Subcutaneous abdominal adipose tissue (tissue), 5 donors: ENCODE measurements around the gene EPB41L2.

ENCODE experiments used
- H3K27ac ChIP-seq: one replicate; pipeline ENCODE4 v1.7.0; 2013; ENCODE audit warnings: low read depth, mild to moderate bottlenecking, inconsistent platforms, low read length, moderate library complexity
- H3K27me3 ChIP-seq, 5 donors: one replicate each; pipeline ENCODE4 v1.7.0; 2013; ENCODE audit warnings: low read length in 5 of 5, inconsistent platforms in 1 of 5; ENCODE audit not compliant: control insufficient read depth in 5 of 5, insufficient read depth in 4 of 5
- H3K36me3 ChIP-seq, 5 donors: one replicate each; pipeline ENCODE4 v1.7.0; 2013; ENCODE audit warnings: low read length in 5 of 5; ENCODE audit not compliant: control insufficient read depth in 5 of 5, insufficient read depth in 5 of 5
- H3K4me1 ChIP-seq, 5 donors: one replicate each; pipeline ENCODE4 v1.7.0; 2013; ENCODE audit warnings: low read length in 5 of 5, mild to moderate bottlenecking in 3 of 5, moderate library complexity in 1 of 5; ENCODE audit not compliant: control insufficient read depth in 5 of 5, insufficient read depth in 5 of 5
- H3K4me3 ChIP-seq, 5 donors: one replicate each; pipeline ENCODE4 v1.7.0; 2013; ENCODE audit warnings: low read length in 5 of 5, low read depth in 1 of 5
- H3K9ac ChIP-seq, 5 donors: one replicate each; pipeline ENCODE4 v1.7.0; 2013; ENCODE audit warnings: low read length in 5 of 5, mild to moderate bottlenecking in 4 of 5, moderate library complexity in 3 of 5
- H3K9me3 ChIP-seq, 5 donors: one replicate each; pipeline ENCODE4 v1.7.0; 2013; ENCODE audit warnings: low read length in 5 of 5; ENCODE audit not compliant: control insufficient read depth in 5 of 5
- donor health status: healthy.
- donor health status: healthy.
- donor health status: healthy.
- donor health status: healthy.
- donor health status: healthy.

The EPB41L2 gene

DNA sequence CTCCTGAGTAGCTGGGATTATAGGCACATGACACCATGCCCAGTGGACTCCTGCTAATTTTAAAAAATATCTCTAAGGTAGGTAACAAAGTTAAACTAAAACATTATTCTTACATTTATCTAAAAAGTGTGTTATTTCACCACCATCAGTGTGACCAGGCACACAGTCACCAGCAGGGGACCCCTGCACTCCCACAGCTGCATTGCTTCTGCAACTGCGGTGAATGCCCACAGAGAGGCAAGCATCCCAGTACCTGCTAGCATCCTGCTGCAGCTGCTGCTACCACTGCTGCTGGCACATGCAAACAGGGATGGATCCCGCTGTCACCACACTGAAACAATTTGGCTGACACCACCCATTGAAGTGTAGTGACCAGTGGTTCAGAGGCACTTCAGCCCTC is 21.9 kb upstream of the EPB41L2 start:
- H3K4me1 ChIP-seq = no peaks in the 10 kb centered on the region
- no peak overlapping the region for H3K9ac ChIP-seq
- no peak overlapping the region for H3K4me3 ChIP-seq
- no peaks in the 10 kb centered on the region for H3K36me3 ChIP-seq
- H3K27ac ChIP-seq = no peak overlapping the region
- H3K27me3 ChIP-seq = no peaks in the 10 kb centered on the region
- H3K9me3 ChIP-seq = peaks cover 0 to 5% (median 0%) of the 10 kb centered on the region in 5 donors

DNA sequence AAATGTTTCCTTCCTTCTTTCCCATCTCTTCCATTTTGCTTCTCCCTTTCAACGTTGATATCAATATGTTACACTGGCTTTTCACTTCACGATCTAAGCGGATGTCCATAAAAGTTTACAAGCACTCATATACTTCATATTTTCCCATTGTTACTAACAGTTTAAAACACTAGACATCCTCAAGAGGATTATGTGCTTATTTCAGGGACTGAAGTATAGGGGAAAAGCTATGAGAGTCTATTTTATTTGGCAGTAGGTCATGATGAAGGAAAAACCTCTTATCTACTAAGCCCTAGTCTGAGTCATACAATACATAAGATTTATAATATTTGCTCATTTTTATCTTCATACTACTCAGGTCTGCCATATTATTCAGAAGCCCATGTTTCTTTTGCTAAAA is 20.6 kb upstream of the EPB41L2 start:
- Histone ChIP-seq H3K9me3 (peaks cover 0 to 5% (median 0%) of the 10 kb centered on the region in 5 donors), H3K27me3 (no peaks in the 10 kb centered on the region), H3K9ac (no peak overlapping the region), H3K4me1 (no peaks in the 10 kb centered on the region), H3K4me3 (no peak overlapping the region), H3K27ac (no peak overlapping the region), H3K36me3 (no peaks in the 10 kb centered on the region)

DNA sequence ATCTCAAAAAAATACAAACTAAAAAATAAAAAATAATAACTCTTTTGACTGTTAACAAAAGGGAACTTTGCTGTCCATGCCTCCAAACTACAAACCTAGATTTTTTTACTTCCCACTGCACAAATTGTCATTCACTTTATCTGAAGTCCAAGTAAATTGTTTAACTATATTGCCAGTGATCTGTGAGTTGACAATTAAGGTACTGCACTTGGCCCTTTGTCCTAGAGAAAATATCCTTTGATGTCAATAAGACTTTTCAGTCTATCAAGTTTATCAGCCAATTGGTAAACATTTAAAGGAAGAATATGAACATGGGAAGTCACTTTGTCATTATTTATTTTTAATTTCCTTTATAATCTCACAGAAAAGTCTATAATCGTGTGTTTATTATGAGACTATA is 19.3 kb upstream of the EPB41L2 start:
- Histone ChIP-seq H3K36me3 (no peaks in the 10 kb centered on the region), H3K27me3 (no peaks in the 10 kb centered on the region), H3K9ac (no peak overlapping the region), H3K9me3 (peaks cover 0 to 5% (median 0%) of the 10 kb centered on the region in 5 donors), H3K27ac (no peak overlapping the region), H3K4me1 (no peaks in the 10 kb centered on the region), H3K4me3 (no peak overlapping the region)

DNA sequence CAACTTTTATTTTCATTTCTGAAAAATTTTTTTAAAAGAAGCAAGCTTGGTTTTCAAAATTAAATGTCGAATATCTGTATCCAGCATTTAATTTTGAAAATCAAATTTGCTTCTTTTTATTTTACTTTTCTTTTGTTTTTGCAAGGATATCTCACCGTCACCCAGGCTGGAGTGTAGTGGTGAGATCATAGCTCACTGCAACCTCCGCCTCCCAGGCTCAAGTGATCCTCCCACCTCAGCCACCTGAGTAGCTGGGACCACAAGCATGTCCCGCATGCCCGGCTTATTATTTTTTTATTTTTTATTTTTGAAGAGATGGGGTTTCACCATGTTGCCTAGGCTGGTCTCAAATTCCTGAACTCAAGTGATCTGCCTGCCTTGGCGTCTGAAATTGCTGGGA is 17.0 kb upstream of the EPB41L2 start:
- no peaks in the 10 kb centered on the region for H3K36me3 ChIP-seq

DNA sequence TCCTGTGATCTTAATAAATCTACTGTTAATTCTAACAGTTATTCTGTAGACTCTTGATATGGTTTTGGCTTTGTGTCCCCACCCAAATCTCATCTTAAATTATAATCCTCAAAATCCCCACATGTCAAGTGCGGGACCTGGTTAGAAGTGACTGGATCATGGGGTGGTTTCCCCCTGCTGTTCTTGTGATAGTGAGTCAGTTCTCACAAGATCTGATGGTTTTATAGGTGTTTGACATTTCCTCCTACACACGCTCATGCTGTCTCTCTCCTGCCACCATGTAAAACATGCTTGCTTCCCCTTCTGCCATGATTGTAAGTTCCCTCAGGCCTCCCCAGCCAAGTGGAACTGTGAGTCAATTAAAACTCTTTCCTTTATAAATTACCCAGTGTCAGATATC is 10.5 kb upstream of the EPB41L2 start:
- H3K4me3 ChIP-seq = no peak overlapping the region
- no peaks in the 10 kb centered on the region for H3K9me3 ChIP-seq

More for the DNA sequence above, 17.0 kb upstream of the EPB41L2 start:
- Histone ChIP-seq H3K27ac (no peak overlapping the region), H3K9ac (no peak overlapping the region), H3K4me3 (no peak overlapping the region), H3K4me1 (no peaks in the 10 kb centered on the region), H3K27me3 (no peaks in the 10 kb centered on the region), H3K9me3 (no peaks in the 10 kb centered on the region)

DNA sequence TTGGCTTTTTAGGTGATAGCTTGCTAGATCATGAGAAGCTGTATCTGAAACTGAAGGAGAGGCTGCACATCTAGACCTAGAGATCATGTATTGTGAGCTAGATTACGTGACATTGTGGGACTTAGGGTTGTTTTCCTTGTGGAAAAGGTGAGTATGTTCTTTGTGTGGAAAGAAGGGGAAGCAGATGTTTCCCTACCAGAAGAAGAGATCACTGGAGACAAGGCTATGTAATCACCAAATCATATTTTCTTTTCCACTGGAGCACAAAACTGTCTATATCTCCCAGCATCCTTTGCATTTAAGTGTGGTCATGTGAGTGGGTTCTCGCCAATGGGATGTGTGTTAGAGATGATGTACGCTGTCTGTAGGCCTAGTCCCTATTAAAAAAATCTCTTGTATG is 7.0 kb upstream of the EPB41L2 start:
- Histone ChIP-seq H3K9me3 (no peaks in the 10 kb centered on the region), H3K27ac (no peak overlapping the region), H3K36me3 (no peaks in the 10 kb centered on the region), H3K4me3 (no peak overlapping the region), H3K9ac (no peak overlapping the region), H3K4me1 (no peaks in the 10 kb centered on the region), H3K27me3 (no peaks in the 10 kb centered on the region)

More for the DNA sequence above, 10.5 kb upstream of the EPB41L2 start:
- no peaks in the 10 kb centered on the region for H3K4me1 ChIP-seq
- no peaks in the 10 kb centered on the region for H3K36me3 ChIP-seq
- H3K27me3 ChIP-seq = no peaks in the 10 kb centered on the region
- H3K27ac ChIP-seq = no peak overlapping the region
- H3K9ac ChIP-seq = no peak overlapping the region

DNA sequence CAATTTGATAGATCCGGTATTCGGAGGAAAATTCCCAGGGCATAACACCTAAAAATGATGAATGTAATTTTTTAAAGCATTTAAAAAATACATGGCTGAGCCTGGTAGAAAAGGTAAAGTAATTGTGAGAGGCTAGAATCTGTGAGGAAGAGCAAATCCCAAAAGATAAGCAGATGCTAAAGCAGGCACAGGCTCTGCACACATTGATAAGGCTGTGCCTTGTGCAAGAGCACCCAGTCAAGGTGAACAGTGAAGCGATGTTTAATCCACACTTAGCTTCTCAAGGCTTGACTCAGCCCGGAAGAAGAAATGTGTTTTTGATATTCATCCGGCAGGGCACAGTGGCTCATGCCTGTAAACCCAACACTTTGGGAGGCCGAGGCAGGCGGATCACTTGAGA is 5.1 kb upstream of the EPB41L2 start:
- Histone ChIP-seq H3K9me3 (no peaks in the 10 kb centered on the region), H3K27ac (no peak overlapping the region), H3K36me3 (no peaks in the 10 kb centered on the region), H3K9ac (no peak overlapping the region), H3K4me3 (no peak overlapping the region), H3K4me1 (peaks cover 0 to 7% (median 6%) of the 10 kb centered on the region in 5 donors), H3K27me3 (no peaks in the 10 kb centered on the region)

DNA sequence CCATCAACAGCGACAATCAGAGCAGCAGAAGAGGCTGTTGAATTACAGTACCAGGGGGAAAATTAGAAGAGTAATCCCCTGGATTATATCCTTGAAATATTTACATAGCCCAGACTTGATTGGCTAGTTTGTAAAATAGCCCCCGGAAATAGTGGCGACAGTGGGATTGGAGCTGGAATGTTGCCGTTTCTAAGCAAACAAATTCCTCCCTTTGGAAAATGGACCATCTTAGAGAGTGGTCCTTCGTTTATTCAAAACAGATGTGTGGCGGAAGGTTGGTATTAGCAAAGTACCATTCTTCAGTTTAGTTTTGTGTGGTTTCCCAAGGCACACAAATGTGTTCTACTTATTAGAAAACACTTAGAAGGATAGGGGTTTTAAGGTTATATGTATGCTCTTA is 4.5 kb upstream of the EPB41L2 start:
- Histone ChIP-seq H3K4me3 (no peak overlapping the region), H3K9ac (no peak overlapping the region), H3K4me1 (peaks cover 0 to 7% (median 6%) of the 10 kb centered on the region in 5 donors), H3K27me3 (no peaks in the 10 kb centered on the region), H3K9me3 (no peaks in the 10 kb centered on the region), H3K36me3 (no peaks in the 10 kb centered on the region), H3K27ac (no peak overlapping the region)

DNA sequence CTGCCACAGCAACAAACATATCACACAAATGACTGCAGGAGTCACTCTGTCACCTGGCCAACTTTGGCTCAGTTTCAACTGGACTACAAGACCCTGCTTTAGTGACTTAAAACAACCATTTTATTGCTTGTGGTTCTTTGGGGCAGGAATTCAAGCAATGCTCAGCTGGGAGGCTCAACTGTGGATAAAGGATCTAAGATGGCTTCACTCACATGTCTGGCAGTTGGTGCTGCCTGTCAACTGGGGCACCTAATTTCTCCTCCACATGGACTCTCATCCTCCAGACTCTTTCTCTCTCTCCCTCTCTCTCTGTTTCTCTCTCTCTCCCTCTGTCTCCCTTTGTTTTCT is 2.8 kb upstream of the EPB41L2 start:
- no peaks in the 10 kb centered on the region for H3K36me3 ChIP-seq
- H3K9me3 ChIP-seq = no peaks in the 10 kb centered on the region
- H3K4me1 ChIP-seq = peaks cover 3 to 22% (median 19%) of the 10 kb centered on the region in 5 donors
- H3K4me3 ChIP-seq = no peak overlapping the region
- no peaks in the 10 kb centered on the region for H3K27me3 ChIP-seq
- H3K27ac ChIP-seq = no peak overlapping the region
- no peak overlapping the region for H3K9ac ChIP-seq

DNA sequence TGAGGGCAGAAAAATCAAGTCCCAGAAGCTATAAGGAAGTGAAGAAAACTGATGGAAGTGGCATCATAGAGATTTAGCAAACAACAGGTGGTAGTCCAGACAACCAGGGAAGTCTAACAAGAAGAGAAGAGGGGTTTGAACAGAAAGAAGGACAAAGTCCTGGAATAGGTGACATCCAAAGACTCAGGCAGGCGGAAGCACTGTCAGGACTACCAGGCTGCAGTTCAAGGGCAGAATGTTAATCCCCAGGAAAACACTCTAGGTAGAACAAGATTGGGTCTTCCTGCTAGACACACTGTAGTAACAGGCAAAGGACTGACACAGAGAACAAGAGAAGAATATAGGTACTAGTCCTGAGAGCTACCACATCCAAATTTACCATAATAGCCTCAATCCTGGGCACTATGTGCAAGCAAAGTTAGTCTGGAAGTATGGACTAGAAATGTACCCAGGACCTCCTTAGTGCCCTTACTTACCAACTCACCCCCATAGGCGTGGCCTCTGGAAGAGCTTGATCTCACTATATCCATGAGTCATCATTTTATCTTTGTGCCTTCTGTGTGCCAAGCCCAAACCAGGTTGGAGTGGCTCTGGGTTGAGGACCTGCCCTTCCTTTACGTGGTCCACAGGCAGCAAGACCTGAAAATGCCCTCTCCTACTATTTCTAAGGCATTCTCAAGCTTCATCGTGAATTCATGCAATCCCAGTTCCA is 2.2 kb upstream of the EPB41L2 start:
- no peak overlapping the region for H3K9ac ChIP-seq
- no peak overlapping the region for H3K4me3 ChIP-seq
- H3K27ac ChIP-seq = no peak overlapping the region
- H3K4me1 ChIP-seq = peaks cover 3 to 27% (median 24%) of the 10 kb centered on the region in 5 donors
- no peaks in the 10 kb centered on the region for H3K9me3 ChIP-seq
- H3K36me3 ChIP-seq = no peaks in the 10 kb centered on the region
- no peaks in the 10 kb centered on the region for H3K27me3 ChIP-seq
